Mammary epithelial cell (primary cell): ENCODE measurements around the gene HLA-DRB1.

ENCODE experiments used
- EZH2 ChIP-seq: IDR thresholded peaks from 2 replicates; pipeline ENCODE4 v1.6.1; 2012; ENCODE audit warnings: low read length, inconsistent platforms, borderline replicate concordance
- TF ChIP-seq, protein P1 (sequence below), 2 donors: IDR thresholded peaks in 1 of 2; conservative IDR thresholded peaks in 1 of 2; 2 replicates each; pipeline ENCODE4 v1.5.1; 2011 to 2012; ENCODE audit warnings: inconsistent platforms in 2 of 2, low read length in 2 of 2, mild to moderate bottlenecking in 2 of 2, control low read depth in 1 of 2, low read depth in 1 of 2; ENCODE audit not compliant: insufficient read depth in 1 of 2; ENCODE audit errors: extremely low read depth in 1 of 2

DNA sequence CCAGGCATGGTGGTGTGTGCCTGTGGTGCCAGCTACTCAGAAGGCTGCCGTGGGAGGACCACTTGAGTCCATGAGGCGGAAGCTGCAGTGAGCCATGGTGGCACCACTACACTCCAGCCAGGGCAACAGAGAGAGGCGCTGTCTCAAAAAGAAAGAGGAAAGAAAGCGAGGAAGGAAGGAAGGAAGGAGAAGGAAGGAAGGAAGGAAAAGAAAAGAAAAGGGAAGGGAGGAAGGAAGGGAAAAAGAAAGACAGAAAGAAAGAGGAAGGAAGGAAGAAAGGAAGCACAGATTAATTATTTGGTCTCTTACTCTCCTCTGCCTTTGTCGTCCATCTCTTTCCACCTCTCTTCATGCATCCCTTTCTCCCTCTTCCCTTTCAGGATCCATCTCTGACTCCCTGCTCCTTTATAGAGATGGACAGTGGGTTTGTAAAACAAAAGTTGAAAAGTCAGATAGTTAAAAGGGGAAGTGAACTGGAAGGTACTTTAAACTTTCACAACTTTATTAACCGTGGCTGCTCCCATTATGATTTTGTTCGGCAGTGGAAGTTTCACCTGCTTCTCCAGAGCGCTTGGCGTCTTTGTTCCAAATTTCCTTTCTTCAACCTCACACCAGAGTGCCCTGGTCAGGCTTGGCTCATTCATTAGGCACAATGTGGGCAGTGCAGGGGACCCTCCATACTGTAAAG is 49.0 kb upstream of the HLA-DRB1 start:
- TF ChIP-seq, protein P1, sequence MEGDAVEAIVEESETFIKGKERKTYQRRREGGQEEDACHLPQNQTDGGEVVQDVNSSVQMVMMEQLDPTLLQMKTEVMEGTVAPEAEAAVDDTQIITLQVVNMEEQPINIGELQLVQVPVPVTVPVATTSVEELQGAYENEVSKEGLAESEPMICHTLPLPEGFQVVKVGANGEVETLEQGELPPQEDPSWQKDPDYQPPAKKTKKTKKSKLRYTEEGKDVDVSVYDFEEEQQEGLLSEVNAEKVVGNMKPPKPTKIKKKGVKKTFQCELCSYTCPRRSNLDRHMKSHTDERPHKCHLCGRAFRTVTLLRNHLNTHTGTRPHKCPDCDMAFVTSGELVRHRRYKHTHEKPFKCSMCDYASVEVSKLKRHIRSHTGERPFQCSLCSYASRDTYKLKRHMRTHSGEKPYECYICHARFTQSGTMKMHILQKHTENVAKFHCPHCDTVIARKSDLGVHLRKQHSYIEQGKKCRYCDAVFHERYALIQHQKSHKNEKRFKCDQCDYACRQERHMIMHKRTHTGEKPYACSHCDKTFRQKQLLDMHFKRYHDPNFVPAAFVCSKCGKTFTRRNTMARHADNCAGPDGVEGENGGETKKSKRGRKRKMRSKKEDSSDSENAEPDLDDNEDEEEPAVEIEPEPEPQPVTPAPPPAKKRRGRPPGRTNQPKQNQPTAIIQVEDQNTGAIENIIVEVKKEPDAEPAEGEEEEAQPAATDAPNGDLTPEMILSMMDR (conservative IDR thresholded peaks at IDR 0.05 in 1 of 2, IDR thresholded peaks at IDR 0.05 in 1 of 2; ENCODE audit: extremely low read depth in 1 of 2, insufficient read depth in 1 of 2, low read depth in 1 of 2, low read length in 2 of 2): no peak
- no peak for TF ChIP-seq EZH2
